ENCODE results near the gene RASA3. TPM values are rescaled to one million over a fixed set of nuclear protein-coding genes. Genes with fewer than 3 reads are reported as not detected.

The RASA3 gene
- total and polyA plus RNA-seq, 2 of the 4 experiments (the other 2 are of a cell fraction) = 21.0 to 31.4 TPM

GRCh38 chr13:113952983-113953520 is 179.4 kb downstream of the RASA3 start:
- Histone ChIP-seq H3K23ac (ENCODE audit: low read depth, low read length) (no peak overlapping the region), H3K27me3 (ENCODE audit: control insufficient read depth, insufficient read depth, low read length) (no peaks in the 10 kb centered on the region), H2AFZ (replicated peaks; ENCODE audit: low read length, poor library complexity) (no peak overlapping the region), H3K4me3 (ENCODE audit: insufficient read depth, low read depth, low read length) (no peak overlapping the region), H3K4me2 (ENCODE audit: low read depth, low read length) (no peak overlapping the region), H3K14ac (replicated peaks; ENCODE audit: low read depth, low read length) (no peak overlapping the region), H3K18ac (ENCODE audit: low read depth, low read length) (no peak overlapping the region), H2AK9ac (replicated peaks; ENCODE audit: low read depth, low read length, poor library complexity) (no peak overlapping the region), H2BK15ac (ENCODE audit: low read depth, low read length) (no peak overlapping the region), H4K5ac (ENCODE audit: low read depth, low read length) (no peak overlapping the region), H4K91ac (ENCODE audit: insufficient read depth, low read depth, low read length) (no peak overlapping the region), H2BK120ac (ENCODE audit: low read depth, low read length) (no peak overlapping the region), H3K9me3 (ENCODE audit: control insufficient read depth, insufficient read depth, low read length) (peaks cover 10% of the 10 kb centered on the region; the same call in 1 of the 2 replicates), H4K20me1 (ENCODE audit: insufficient read depth, low read length) (peaks cover 8% of the 10 kb centered on the region), H2BK20ac (ENCODE audit: low read depth, low read length) (no peak overlapping the region), H3K56ac (ENCODE audit: extremely low read depth, insufficient read depth, low read length) (no peak overlapping the region), H3K36me3 (ENCODE audit: control insufficient read depth, insufficient read depth, low read length) (peaks cover 33% of the 10 kb centered on the region), H3K4ac (ENCODE audit: low read depth, low read length) (no peak overlapping the region), H3K27ac (ENCODE audit: insufficient read depth, low read length) (no peak overlapping the region), H2AK5ac (ENCODE audit: low read depth, low read length) (no peak overlapping the region), H4K8ac (ENCODE audit: low read depth in 2 of 2, low read length in 2 of 2) (no peak overlapping the region), H3K79me1 (ENCODE audit: low read depth in 1 of 2, low read length in 2 of 2) (peaks cover 0 to 35% of the 10 kb centered on the region in 2 experiments; a peak in 3 of 4 replicates), H3K9me1 (ENCODE audit: insufficient read depth, low read length) (peaks cover 9% of the 10 kb centered on the region; the same call in 1 of the 2 replicates), H2BK5ac (ENCODE audit: low read depth, low read length, poor library complexity, severe bottlenecking) (no peak overlapping the region), H3K4me1 (ENCODE audit: control insufficient read depth, insufficient read depth, low read length) (peaks cover 10% of the 10 kb centered on the region), H3K9ac (ENCODE audit: low read depth, low read length) (no peak overlapping the region)
- ChIA-PET CTCF (no interaction called here), POLR2A (ENCODE audit: unreplicated experiment) (no interaction called here)
- no peak for DNase-seq
- no peak for ATAC-seq (ENCODE audit: low read depth)
- dilution Hi-C loops (cut with HindIII; ENCODE audit: low sequenced_read_pairs, unreplicated experiment) = no loop called here
- no TSS peak for BruUV-seq (replicated peaks)
- 91% methylated on average over 6 of the region's 18 CpGs; no CpG with 5 or more reads in 1 of the 2 experiments for WGBS, 2 experiments (ENCODE audit: extremely low coverage in 2 of 2, insufficient read length in 1 of 2)
- in situ Hi-C loops (cut with MboI; ENCODE audit: low sequenced_read_pairs) = no loop called here
- TF ChIP-seq MAZ (IDR thresholded peaks at IDR 0.05; ENCODE audit: borderline replicate concordance, low read depth, low read length) = no peak
- no peak for TF ChIP-seq USF2 (IDR thresholded peaks at IDR 0.05; ENCODE audit: low read depth, low read length)
- intact Hi-C loops (cut with micrococcal nuclease) = no loop called here

All from IMR-90 (cell line).